Activated CD4-positive, alpha-beta T cell treated with anti-CD3 and anti-CD28 coated beads, Interleukin-2, amount 50 U/mL, for 4 hours (primary cell): Measurements from ENCODE around the gene TAF6.

Experiments used
- DNase-seq, 2 experiments: peaks; one replicate each; pipeline ENCODE4 v3.0.0-alpha.2; 2020

The TAF6 gene

DNA sequence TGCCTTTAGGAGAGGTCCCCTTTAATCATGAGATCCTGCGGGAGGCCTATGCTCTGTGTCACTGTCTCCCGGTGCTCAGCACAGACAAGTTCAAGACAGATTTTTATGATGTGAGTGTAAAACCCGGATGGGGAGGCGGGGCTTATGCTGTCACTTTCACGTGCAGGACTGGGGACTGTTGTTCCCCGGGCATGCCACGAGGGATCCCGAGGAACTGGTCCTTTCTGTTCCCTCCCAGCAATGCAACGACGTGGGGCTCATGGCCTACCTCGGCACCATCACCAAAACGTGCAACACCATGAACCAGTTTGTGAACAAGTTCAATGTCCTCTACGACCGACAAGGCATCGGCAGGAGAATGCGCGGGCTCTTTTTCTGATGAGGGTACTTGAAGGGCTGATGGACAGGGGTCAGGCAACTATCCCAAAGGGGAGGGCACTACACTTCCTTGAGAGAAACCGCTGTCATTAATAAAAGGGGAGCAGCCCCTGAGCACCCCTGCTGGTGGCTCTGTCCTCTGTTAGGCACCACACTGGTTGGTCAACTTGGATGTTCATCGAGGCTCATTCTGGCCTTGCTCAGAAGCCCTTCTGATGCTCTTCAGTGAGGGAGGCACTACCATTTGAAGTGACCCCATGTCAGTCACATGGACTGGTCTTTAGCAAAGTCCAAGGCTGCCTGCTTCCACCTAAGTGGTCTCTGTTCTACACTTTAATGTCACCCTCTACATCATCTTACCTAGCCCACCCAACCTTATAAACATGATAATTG is 27.6 kb downstream of the TAF6 start:
- DNase-seq, result no peak

DNA sequence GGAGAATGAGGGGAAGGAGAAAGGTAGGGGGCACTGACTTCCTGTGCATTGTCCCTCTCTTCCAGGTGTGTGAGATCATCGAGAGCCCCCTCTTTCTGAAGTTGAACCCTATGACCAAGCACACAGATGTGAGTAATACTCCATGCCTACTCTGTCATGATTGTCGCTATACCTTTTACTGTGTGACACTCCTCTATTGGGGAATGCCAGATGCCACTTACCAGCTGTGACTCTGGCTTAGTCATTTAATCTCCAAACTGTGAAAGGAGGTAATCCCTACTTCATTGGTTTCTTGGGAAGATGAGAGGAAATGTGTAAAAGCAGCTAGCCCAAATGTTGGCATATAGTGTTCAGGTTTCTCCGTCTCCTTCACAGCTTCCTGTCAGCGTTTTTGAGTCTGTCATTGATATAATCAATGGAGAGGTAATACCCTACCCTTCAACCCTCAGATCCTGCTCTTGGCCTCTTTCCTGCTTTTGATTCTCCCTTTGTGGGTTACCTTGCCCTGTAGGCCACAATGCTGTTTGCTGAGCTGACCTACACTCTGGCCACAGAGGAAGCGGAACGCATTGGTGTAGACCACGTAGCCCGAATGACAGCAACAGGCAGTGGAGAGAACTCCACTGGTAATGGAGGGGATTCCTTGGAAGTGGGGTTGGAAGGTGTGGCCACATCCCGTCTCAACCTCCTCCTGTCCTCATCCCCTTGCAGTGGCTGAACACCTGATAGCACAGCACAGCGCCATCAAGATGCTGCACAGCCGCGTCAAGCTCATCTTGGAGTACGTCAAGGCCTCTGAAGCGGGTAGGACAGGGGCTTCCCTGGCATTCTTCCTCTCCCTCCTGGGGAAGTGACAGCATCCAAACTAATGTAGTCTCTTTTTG is 28.4 kb downstream of the TAF6 start:
- DNase-seq, result no peak

DNA sequence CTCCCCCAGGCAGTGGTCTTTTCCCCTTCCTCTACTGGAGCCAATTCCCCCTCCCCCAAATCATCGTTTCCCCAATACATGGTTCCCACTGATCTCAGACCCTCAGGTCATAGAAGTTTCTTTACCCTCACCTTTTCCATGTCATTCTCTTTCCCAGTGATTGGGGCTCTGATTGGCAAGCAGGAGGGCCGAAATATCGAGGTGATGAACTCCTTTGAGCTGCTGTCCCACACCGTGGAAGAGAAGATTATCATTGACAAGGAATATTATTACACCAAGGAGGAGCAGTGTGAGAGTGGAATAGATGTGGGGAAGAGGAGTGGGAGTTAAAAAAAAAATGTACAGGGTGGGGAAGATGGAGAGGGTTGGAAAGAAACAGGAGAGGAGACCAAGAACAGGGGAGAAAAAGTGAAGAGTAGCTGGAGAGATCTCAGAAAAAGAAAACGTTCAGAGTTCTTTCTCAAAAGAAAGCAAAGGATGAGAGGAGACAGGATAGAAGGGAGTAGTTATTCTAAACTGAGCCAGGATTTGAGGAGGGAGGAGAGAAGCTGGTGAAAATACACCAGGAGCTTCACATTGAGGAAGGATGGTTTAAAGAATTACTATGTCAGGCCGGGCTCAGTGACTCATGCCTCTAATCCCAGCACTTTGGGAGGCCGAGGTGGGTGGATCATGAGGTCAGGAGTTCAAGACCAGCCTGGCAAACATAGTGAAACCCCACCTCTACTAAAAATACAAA is 29.5 kb downstream of the TAF6 start:
- DNase-seq, result no peak

GRCh38 chr7:100088621-100089457 is 30.3 kb downstream of the TAF6 start, which contains the start of gene COPS6:
TSS of gene COPS6 (plus strand) at chr7:100088969. CDS start at chr7:100088991, 22 bp downstream.
- peak; percentile 80 to 81 for DNase-seq

DNA sequence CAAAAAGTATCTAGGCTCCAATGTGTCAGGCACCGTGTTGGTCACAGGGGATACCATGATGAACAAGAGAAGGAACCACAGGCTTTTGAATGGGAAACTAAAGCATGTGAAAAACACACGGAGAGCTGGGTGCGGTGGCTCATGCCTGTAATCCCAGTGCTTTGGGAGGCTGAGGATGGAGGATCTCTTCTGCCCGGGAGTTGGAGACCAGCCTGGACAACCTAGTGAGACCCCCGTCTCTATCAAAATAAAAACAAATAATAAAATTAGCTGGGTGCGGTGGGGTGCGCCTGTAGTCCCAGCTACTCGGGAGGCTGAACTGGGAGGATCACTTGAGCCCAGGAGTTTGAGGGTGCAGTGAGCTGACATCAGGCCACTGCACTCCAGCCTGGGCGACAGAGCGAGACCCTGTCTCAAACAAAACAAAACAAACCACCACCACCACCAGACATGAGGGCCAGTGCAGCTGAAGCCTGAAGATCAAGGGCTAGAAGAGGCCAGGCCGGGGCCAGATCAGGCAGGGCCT is 31.0 kb downstream of the TAF6 start:
- no peak for DNase-seq

DNA sequence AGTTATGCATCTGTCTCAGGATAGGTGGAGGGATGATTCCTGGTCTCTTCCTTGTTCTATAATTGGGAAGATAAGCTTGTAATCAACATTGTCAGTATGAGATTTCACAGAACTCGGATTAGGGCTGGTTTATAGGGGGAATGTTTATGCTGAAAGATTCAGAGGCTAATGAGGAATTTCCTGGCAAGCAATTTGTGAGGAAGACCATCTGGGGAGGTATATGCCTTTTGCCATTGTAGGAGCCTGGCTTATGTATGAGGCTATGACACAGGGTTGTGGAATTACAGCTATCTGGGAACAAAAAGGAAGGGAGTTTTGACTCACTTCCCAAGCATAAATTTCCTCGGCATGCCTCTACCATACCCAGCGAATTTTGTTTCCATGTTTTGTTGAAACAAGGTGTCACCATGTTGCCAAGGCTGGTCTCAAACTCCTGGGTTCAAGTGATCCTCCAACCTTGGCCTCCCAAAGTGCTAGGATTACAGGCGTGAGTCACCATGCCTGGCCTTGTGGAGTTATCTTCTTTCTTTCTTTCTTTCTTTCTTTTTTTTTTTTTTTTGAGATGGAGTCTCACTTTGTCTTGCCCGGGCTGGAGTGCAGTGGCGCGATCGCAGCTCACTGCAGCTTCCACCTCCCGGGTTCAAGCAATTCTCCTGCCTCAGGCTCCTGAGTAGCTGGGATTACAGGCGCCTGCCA is 32.0 kb downstream of the TAF6 start:
- DNase-seq, result no peak

GRCh38 chr7:100085515-100085914 is 33.6 kb downstream of the TAF6 start:
- DNase-seq, result no peak

DNA sequence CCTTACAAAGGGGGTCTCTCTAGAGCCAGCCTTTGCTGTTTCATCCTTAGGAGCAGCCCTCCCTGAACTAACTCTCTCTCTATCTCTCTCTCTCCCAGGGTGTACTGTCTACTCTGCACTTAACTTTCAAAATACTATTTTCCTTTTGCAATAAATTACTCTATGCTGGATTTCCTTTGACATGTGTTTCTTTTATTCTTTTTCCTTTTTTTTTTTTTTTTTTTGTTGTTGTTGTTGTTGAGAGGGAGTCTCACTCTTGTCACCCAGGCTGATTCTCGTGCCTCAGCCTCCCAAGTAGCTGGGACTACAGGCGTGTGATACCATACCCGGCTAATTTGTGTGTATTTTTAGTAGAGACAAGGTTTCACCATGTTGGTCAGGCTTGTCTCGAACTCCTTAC is 36.2 kb downstream of the TAF6 start:
- no peak for DNase-seq

DNA sequence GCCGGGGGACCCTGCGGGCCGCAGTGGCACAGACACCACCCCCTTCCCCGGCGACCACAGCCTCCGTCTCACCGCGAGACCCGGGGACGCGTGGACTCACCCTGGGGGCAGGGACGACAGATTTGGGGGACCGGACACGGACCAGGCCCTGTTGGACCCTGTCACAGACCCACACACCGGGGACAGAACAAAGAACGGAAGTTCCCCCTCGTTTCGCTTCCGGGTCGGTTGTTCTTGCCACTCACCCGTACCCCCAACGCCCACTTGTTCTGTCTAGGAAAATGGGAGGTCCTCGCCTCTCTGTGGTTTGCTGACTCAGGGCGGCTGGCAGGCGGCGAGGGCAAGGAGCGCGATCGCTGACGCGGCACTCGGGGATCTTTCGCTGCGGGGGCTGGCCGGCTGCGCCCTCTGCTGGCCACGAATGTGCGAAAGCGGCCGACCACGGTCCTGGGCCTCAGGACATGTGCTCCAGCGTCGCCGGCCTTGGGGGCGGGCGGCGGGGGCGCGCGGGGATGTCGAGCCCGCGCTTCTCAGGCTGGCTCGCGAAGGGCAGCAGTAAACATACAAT is 37.5 kb downstream of the TAF6 start, which contains the start of gene ZNF3:
ZNF3 (minus strand) TSS at position 189 of the 568 bp plus-strand sequence. CDS start 4,366 bp downstream, outside the sequence.
- DNase-seq, result peak; percentile 97

- no peak for DNase-seq
Measured at GRCh38 chr7:100080907-100081534, 38.1 kb downstream of the TAF6 start.

DNA sequence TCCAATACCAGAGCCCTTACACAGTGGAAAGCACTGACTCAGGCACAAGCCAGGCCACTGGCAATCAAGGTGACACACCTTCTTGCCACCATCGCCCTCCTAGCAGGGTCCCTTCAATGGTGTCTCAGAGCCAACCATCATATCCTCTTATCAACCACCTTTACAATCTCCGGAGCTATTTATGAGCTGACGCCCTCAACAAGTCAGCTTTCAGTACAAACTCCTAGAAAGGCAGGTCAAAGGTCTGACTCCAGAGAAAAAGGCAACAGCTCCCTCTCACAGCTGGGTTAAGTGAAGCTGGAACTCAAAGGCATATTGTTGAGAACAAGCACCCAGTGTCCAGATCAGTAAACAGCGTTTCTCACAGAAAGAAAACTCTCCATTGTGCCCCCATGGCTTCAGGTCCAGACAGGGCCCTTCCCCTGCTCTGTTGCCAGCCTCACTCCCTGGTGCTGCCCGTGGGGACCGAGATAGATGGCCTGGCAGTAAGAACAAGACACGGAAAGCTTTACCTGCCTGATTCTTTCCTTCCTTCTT is 40.1 kb downstream of the TAF6 start:
- DNase-seq, result no peak

GRCh38 chr7:100077205-100077604 is 42.0 kb downstream of the TAF6 start:
- no peak for DNase-seq

GRCh38 chr7:100075418-100075817 is 43.7 kb downstream of the TAF6 start:
- no peak for DNase-seq

DNA sequence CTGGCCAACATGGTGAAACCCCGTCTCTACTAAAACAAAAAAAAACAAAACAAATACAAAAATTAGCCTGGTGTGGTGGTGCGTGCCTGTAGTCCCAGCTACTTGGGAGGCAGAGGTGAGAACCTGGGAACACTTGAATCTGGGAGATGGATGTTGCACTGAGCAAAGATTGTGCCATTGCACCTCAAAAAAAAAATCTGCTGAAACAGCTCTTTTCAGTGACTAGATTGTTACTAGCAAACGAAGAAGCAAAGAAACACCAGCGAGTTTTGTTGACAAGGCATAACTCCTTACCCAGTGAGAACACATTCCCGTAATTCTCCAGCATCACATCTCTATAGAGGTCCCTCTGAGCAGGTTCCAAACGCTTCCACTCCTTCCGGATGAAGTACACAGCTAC is 44.3 kb downstream of the TAF6 start:
- no peak for DNase-seq

GRCh38 chr7:100072462-100072861 is 46.7 kb downstream of the TAF6 start:
- no peak for DNase-seq

DNA sequence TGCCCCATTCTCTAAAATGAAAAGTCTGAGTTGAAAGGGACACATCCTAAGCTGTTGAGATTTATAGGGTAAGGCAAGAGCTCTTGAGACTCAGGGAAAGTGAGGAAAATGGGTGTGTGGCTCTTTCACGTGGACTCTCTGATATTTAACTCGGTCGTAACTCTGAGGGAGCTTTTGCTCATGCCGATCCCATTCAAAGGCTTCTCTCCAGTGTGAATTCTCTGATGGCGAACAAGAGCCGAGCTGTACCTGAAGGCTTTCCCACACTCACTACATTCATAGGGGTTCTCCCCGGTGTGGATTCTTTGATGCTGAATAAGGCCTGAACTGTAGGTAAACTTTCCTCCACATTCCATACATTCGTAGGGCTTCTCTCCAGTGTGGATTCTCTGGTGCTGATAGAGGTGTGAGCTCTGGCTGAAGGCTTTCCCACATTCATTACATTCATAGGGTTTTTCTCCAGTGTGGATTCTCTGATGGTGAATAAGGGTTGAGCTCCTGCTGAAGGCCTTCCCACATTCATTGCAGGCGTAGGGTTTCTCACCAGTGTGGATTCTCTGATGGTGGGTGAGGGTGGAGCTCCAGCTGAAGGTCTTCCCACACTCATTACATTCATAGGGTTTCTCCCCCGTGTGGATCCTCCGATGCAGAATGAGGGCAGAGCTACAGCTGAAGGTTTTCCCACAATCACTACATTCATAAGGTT is 48.0 kb downstream of the TAF6 start:
- no peak for DNase-seq

DNA sequence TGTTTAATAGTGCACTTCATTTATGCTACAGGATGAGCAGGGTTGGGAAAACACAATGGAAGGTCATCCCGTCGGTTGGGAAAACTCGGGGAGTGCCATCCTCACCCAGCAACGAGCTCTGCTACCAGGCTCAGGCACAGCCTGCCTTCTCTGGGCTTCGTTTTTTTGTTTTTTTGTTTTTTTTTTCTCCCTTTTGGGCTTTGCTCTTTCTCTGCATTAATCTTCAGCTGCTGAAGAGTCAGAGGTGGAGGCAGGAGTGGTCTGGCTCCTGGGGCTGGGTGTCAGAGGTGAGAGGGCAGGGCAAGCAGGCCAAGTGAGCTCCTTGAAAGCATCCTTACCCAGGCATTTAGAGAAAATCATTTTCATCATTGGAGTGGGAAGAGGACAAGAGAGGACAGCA is 49.2 kb downstream of the TAF6 start:
- no peak for DNase-seq

- DNase-seq, result no peak
Measured at GRCh38 chr7:100066953-100067352, 52.2 kb downstream of the TAF6 start.

DNA sequence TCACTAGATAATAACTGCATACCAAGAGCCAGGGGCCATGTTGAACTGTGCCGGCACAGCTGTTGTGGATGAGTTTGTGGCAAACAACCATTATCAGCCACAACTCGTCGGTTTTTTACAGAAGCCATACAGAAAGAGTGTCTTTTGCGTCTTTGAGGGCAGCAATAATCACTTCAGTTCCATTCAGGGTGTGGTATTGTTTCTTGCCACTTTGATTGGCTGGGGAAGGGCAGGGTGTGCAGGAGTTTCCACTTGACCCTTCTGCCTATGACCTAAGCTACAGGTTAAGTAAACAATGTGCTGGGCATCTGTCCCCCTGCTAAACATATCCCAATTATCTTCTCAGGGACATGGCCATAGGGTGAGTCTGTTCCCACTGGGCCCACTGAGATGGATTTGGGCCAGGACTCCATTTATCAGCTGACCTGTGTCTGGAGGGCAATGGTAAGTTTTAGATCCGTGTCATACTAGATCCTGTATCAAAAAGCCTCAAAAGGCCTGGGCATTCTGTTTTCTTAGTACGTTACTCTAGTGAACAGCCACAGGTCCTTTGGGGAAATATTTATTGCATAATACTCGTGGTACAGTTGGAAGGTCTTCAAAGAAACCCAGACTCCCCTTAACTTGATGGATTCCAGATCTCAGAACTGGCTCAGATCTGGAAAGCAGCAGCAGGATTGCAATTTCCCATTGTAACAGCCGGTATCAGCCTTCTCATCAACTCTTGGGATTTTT is 53.5 kb downstream of the TAF6 start:
- DNase-seq, result no peak
